Hepatocyte (in vitro differentiated cells): ENCODE data around the gene SPP1. TPM values are rescaled to one million over a fixed set of nuclear protein-coding genes. Genes with fewer than 3 reads are reported as not detected.

Source experiments
- DNase-seq: peaks from one replicate; pipeline ENCODE4 v3.0.0-alpha.2; 2016; ENCODE audit warnings: low spot score
- H2AFZ ChIP-seq: fragments of 200-600 bp; sonication (generic); 2 replicates; pipeline ENCODE4 v1.6.0; 2016; ENCODE audit warnings: antibody characterized with exemption, mild to moderate bottlenecking
- H3K27ac ChIP-seq: fragments of 200-600 bp; sonication (generic); 2 replicates; pipeline ENCODE4 v1.5.1; 2016; ENCODE audit warnings: mild to moderate bottlenecking
- H3K27me3 ChIP-seq: fragments of 200-600 bp; sonication (generic); 2 replicates; pipeline ENCODE4 v1.6.1; 2016
- H3K36me3 ChIP-seq: fragments of 200-600 bp; sonication (generic); replicated peaks from 2 replicates; pipeline ENCODE4 v1.5.1; 2016; ENCODE audit warnings: low read depth; ENCODE audit not compliant: insufficient read depth
- H3K4me1 ChIP-seq: fragments of 200-600 bp; sonication (generic); 2 replicates; pipeline ENCODE4 v1.5.1; 2016; ENCODE audit warnings: mild to moderate bottlenecking, moderate library complexity; ENCODE audit not compliant: insufficient read depth
- H3K4me2 ChIP-seq: fragments of 200-600 bp; sonication (generic); 2 replicates; pipeline ENCODE4 v1.6.0; 2016
- H3K4me3 ChIP-seq: fragments of 200-600 bp; sonication (generic); 2 replicates; pipeline ENCODE4 v1.5.1; 2016; ENCODE audit warnings: mild to moderate bottlenecking
- H3K79me2 ChIP-seq: fragments of 200-600 bp; sonication (generic); 2 replicates; pipeline ENCODE4 v1.6.0; 2017; ENCODE audit warnings: mild to moderate bottlenecking
- H3K9me2 ChIP-seq: fragments of 200-600 bp; sonication (generic); replicated peaks from 2 replicates; pipeline ENCODE4 v1.6.0; 2017; ENCODE audit warnings: mild to moderate bottlenecking; ENCODE audit not compliant: insufficient read depth
- H3K9me3 ChIP-seq: fragments of 200-600 bp; sonication (generic); 2 replicates; pipeline ENCODE4 v1.5.1; 2016; ENCODE audit warnings: low read depth, mild to moderate bottlenecking
- H4K20me1 ChIP-seq: fragments of 200-600 bp; sonication (generic); 2 replicates; pipeline ENCODE4 v1.6.0; 2016; ENCODE audit warnings: mild to moderate bottlenecking; ENCODE audit not compliant: insufficient read depth, poor library complexity, severe bottlenecking
- EZH2 ChIP-seq: fragments of 200-600 bp; sonication (generic); IDR thresholded peaks from 2 replicates; pipeline ENCODE4 v1.6.1; 2016; ENCODE audit warnings: antibody characterized with exemption, mild to moderate bottlenecking, borderline replicate concordance
- EZH2phosphoT487 ChIP-seq: fragments of 200-600 bp; sonication (generic); IDR thresholded peaks from one replicate; pipeline ENCODE4 v1.6.1; 2018; ENCODE audit warnings: antibody characterized with exemption, mild to moderate bottlenecking, low read depth, moderate library complexity; ENCODE audit not compliant: unreplicated experiment, severe bottlenecking
- WGBS: methylation state at CpG from one replicate; pipeline ENCODE4 v1.1.6; 2016; ENCODE audit warnings: low lambda C conversion rate; ENCODE audit errors: missing lambda C conversion rate; 5-methylcytosine and 5-hydroxymethylcytosine counted together
- polyA plus RNA-seq: library from polyadenylated mRNA; unstranded; fragments of >200 nt; fragmentation: Nextera tagmentation; extraction: Ambion mirVana; gene quantifications from 2 replicates; pipeline ENCODE4 v1.2.1, GENCODE V29; 2016
- total RNA-seq: library from RNA; depleted of rRNA; stranded (reverse); fragments of >200 nt; gene quantifications from 2 replicates; pipeline ENCODE4 v1.2.3, GENCODE V29; 2014
- TF ChIP-seq, protein P1 (sequence below): fragments of 200-600 bp; sonication (generic); IDR thresholded peaks from 2 replicates; pipeline ENCODE4 v1.5.1; 2016; ENCODE audit warnings: antibody characterized with exemption, mild to moderate bottlenecking; ENCODE audit not compliant: poor library complexity

Gene SPP1
- total and polyA plus RNA-seq, 2 experiments from 2014 or later: 225 to 244 TPM

DNA sequence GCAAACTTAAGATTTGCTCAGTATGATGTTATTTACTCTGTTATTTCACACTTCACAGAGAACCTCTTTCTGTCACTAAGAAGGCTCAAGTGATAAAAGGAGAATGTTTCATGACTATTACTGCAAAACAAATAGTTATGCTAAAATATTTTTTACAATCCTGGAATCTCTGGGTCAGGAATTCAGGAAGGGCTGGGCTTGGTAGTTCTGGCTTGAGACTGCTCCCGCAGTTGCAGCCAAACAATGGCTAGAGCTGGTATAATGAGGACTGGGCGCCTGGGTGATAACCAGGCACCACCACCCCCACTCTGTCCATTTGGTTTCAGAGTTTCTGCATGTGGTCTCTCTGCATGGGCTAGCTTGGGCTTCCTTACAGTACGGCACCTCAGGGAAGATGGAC, 28.7 kb upstream of the SPP1 start:
- Histone ChIP-seq H3K9me2 (no peaks in the 10 kb centered on the region), H3K36me3 (no peaks in the 10 kb centered on the region), H4K20me1 (no peaks in the 10 kb centered on the region), H3K27me3 (no peaks in the 10 kb centered on the region), H2AFZ (no peak overlapping the region), H3K4me3 (no peak overlapping the region), H3K4me1 (no peaks in the 10 kb centered on the region), H3K4me2 (no peak overlapping the region), H3K9me3 (no peaks in the 10 kb centered on the region), H3K79me2 (no peaks in the 10 kb centered on the region), H3K27ac (no peak overlapping the region)
- TF ChIP-seq EZH2phosphoT487 (no peak), EZH2 (no peak)
- TF ChIP-seq, protein P1, sequence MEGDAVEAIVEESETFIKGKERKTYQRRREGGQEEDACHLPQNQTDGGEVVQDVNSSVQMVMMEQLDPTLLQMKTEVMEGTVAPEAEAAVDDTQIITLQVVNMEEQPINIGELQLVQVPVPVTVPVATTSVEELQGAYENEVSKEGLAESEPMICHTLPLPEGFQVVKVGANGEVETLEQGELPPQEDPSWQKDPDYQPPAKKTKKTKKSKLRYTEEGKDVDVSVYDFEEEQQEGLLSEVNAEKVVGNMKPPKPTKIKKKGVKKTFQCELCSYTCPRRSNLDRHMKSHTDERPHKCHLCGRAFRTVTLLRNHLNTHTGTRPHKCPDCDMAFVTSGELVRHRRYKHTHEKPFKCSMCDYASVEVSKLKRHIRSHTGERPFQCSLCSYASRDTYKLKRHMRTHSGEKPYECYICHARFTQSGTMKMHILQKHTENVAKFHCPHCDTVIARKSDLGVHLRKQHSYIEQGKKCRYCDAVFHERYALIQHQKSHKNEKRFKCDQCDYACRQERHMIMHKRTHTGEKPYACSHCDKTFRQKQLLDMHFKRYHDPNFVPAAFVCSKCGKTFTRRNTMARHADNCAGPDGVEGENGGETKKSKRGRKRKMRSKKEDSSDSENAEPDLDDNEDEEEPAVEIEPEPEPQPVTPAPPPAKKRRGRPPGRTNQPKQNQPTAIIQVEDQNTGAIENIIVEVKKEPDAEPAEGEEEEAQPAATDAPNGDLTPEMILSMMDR: no peak
- no peak for DNase-seq
- WGBS: 98% methylated on average over 3 of the region's 3 CpGs

DNA sequence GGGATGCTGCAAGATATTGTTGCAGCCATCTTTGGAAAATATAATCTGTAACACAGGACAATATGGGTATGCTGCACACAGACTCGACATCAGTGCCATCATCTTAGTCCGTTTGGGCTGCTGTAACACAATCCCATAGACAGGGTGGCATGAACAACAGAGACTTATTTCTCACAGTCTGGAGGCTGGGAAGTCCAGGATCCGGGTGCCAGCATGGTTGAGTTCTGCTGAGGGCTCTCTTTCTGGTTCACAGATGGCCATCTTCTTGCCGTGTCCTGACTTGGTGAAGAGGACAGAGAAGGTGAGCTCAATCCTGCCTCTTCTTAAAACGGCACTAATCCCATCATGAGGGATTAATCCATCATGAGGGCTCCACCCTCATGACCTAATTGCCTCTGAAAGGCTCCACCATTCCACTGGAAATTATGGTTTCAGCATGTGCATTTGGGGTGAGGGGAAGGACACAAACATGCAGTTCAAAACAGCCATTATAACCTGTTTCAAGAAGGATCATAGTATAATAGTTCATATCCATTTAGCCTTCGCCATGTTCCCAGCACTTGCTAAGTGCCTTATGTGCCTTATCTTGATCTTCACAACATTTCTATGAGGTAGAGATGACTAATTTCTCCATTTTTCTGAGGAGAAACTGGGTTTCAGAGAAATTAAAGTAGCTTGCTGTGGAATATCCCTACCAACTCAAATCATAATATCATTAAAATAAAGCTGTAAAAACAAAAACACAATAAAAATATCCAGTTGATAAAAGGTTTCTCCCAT, 27.9 kb upstream of the SPP1 start:
- Histone ChIP-seq H3K4me2 (no peak overlapping the region), H3K4me1 (no peaks in the 10 kb centered on the region), H3K4me3 (no peak overlapping the region), H3K27ac (no peak overlapping the region), H2AFZ (no peak overlapping the region), H3K27me3 (no peaks in the 10 kb centered on the region), H4K20me1 (no peaks in the 10 kb centered on the region), H3K9me3 (no peaks in the 10 kb centered on the region), H3K36me3 (no peaks in the 10 kb centered on the region), H3K9me2 (no peaks in the 10 kb centered on the region), H3K79me2 (no peaks in the 10 kb centered on the region)
- TF ChIP-seq EZH2 (no peak), EZH2phosphoT487 (no peak)
- TF ChIP-seq, protein P1: no peak
- WGBS: 73% methylated on average over 6 of the region's 6 CpGs
- DNase-seq: no peak

DNA sequence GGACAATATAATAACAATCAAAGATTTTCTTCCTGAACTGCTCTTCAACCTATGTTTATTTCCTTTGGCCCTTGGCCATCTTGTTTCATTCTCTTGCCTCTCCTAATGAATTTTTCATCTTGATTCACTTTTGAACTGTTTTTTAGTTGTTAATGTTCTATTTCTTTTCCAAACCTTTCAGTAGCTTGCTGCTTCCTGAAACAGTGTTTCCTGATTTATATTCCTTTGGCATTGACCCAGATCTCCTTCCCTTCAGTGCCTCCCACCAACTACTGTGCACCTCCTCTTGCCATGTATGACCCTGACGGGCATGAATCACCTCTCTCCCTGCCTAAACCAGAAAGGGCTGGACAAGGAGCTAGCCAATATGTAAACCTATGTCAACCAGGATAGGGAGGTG, 25.6 kb upstream of the SPP1 start:
- Histone ChIP-seq H3K9me3 (no peaks in the 10 kb centered on the region), H3K4me3 (no peak overlapping the region), H3K79me2 (no peaks in the 10 kb centered on the region), H3K36me3 (no peaks in the 10 kb centered on the region), H3K27ac (no peak overlapping the region), H2AFZ (no peak overlapping the region), H3K9me2 (no peaks in the 10 kb centered on the region), H3K27me3 (no peaks in the 10 kb centered on the region), H3K4me1 (no peaks in the 10 kb centered on the region), H4K20me1 (no peaks in the 10 kb centered on the region), H3K4me2 (no peak overlapping the region)
- TF ChIP-seq, protein P1: no peak
- 92% methylated on average over 1 of the region's 1 CpG for WGBS
- no peak for DNase-seq
